ENCODE results near the gene WDCP.

Gene WDCP

GRCh38 chr2:24010477-24011249 lies 36.5 kb downstream of the WDCP start:
- no peak for TF ChIP-seq EGR1 (IDR thresholded peaks at IDR 0.05)
- no peak for TF ChIP-seq RAD21 (IDR thresholded peaks at IDR 0.05; ENCODE audit: low read depth)
- TF ChIP-seq USF1 (IDR thresholded peaks at IDR 0.05), result no peak
- no peak for TF ChIP-seq NFIC (IDR thresholded peaks at IDR 0.05)
- TF ChIP-seq REST (IDR thresholded peaks at IDR 0.05; ENCODE audit: low read depth), result no peak
- TF ChIP-seq FOXM1 (IDR thresholded peaks at IDR 0.05; ENCODE audit: borderline replicate concordance, low read depth), result no peak
- no peak for TF ChIP-seq YY1 (IDR thresholded peaks at IDR 0.05; ENCODE audit: low read depth)
- TF ChIP-seq TCF12 (IDR thresholded peaks at IDR 0.05; ENCODE audit: low read depth), result no peak
- TF ChIP-seq TEAD4 (IDR thresholded peaks at IDR 0.05), result no peak
- no peak for TF ChIP-seq ZBTB7A (IDR thresholded peaks at IDR 0.05; ENCODE audit: low read depth)
- no peak for TF ChIP-seq CEBPB (IDR thresholded peaks at IDR 0.05)
- TF ChIP-seq, protein P1, sequence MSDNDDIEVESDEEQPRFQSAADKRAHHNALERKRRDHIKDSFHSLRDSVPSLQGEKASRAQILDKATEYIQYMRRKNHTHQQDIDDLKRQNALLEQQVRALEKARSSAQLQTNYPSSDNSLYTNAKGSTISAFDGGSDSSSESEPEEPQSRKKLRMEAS (IDR thresholded peaks at IDR 0.05), result no peak
- no peak for TF ChIP-seq CREB1 (IDR thresholded peaks at IDR 0.05; ENCODE audit: low read depth)
- TF ChIP-seq TAF1 (IDR thresholded peaks at IDR 0.05; ENCODE audit: low read depth), result no peak
- TF ChIP-seq EP300 (IDR thresholded peaks at IDR 0.05; ENCODE audit: borderline replicate concordance), result no peak

- TF ChIP-seq USF1 (IDR thresholded peaks at IDR 0.05) (no peak), NFIC (IDR thresholded peaks at IDR 0.05) (no peak), YY1 (IDR thresholded peaks at IDR 0.05; ENCODE audit: low read depth) (no peak), RAD21 (IDR thresholded peaks at IDR 0.05; ENCODE audit: low read depth) (no peak), REST (IDR thresholded peaks at IDR 0.05; ENCODE audit: low read depth) (no peak), EGR1 (IDR thresholded peaks at IDR 0.05) (no peak), TAF1 (IDR thresholded peaks at IDR 0.05; ENCODE audit: low read depth) (no peak), TCF12 (IDR thresholded peaks at IDR 0.05; ENCODE audit: low read depth) (no peak), FOXM1 (IDR thresholded peaks at IDR 0.05; ENCODE audit: borderline replicate concordance, low read depth) (no peak), CEBPB (IDR thresholded peaks at IDR 0.05) (no peak)
- TF ChIP-seq, protein P1 (IDR thresholded peaks at IDR 0.05), result no peak
These were observed 37.3 kb downstream of the WDCP start, which contains the start of gene MFSD2B for GRCh38 chr2:24009680-24010476. Gene MFSD2B (plus strand): TSS chr2:24010085. CDS start chr2:24010097, 12 bp downstream.

- TF ChIP-seq YY1 (IDR thresholded peaks at IDR 0.05; ENCODE audit: low read depth), result no peak
These were observed 37.9 kb downstream of the WDCP start for GRCh38 chr2:24009367-24009679.

DNA sequence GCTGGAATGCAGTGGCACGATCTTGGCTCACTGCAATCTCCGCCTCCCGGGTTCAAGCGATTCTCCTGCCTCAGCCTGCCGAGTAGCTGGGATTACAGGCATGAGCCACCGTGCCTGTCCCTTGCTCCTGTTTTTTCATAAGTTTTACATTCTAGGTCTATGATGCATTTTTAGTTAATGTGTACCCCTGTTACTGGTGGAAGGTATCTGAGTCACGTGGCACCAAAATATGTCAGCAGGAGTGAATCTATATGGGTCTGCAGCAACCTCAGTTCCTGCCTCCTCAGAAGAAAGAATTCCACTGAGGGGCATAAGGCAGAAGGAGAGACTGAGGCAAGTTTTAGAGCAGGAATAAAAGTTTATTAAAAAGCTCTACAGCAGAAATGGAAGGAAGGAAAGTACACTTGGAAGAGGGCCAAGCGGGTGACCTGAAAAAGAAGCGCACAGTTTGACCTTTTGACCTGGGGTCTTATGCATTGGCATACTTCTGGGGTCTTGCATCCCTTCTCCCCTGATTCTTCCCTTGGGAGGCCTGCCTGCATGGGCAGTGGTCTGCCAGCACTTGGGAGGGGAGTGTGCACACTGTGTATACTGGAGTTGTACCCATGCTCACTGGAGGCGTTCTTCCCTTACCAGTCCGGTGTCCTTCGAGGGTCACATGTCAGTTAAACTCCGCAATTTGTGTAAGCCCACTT lies 38.4 kb downstream of the WDCP start:
- no peak for TF ChIP-seq TAF1 (IDR thresholded peaks at IDR 0.05; ENCODE audit: low read depth)
- no peak for TF ChIP-seq CEBPB (IDR thresholded peaks at IDR 0.05)
- TF ChIP-seq TCF12 (IDR thresholded peaks at IDR 0.05; ENCODE audit: low read depth), result no peak
- TF ChIP-seq, protein P1 (IDR thresholded peaks at IDR 0.05), result no peak
- TF ChIP-seq USF1 (IDR thresholded peaks at IDR 0.05), result no peak
- TF ChIP-seq TEAD4 (IDR thresholded peaks at IDR 0.05), result no peak
- TF ChIP-seq EP300 (IDR thresholded peaks at IDR 0.05; ENCODE audit: borderline replicate concordance), result no peak
- TF ChIP-seq FOXM1 (IDR thresholded peaks at IDR 0.05; ENCODE audit: borderline replicate concordance, low read depth), result no peak
- TF ChIP-seq RAD21 (IDR thresholded peaks at IDR 0.05; ENCODE audit: low read depth), result no peak
- TF ChIP-seq ZBTB7A (IDR thresholded peaks at IDR 0.05; ENCODE audit: low read depth), result no peak
- no peak for TF ChIP-seq NFIC (IDR thresholded peaks at IDR 0.05)
- TF ChIP-seq REST (IDR thresholded peaks at IDR 0.05; ENCODE audit: low read depth), result no peak
- no peak for TF ChIP-seq EGR1 (IDR thresholded peaks at IDR 0.05)
- no peak for TF ChIP-seq YY1 (IDR thresholded peaks at IDR 0.05; ENCODE audit: low read depth)
- TF ChIP-seq CREB1 (IDR thresholded peaks at IDR 0.05; ENCODE audit: low read depth), result no peak

All from Ishikawa (cell line).